ENCODE results near the gene SPARCL1.
"Not testable (repeated sequence)": the region's sequence is repeated elsewhere in the genome, so short reads cannot be mapped to it uniquely, and the experiment has no call there.

The SPARCL1 gene, protein sequence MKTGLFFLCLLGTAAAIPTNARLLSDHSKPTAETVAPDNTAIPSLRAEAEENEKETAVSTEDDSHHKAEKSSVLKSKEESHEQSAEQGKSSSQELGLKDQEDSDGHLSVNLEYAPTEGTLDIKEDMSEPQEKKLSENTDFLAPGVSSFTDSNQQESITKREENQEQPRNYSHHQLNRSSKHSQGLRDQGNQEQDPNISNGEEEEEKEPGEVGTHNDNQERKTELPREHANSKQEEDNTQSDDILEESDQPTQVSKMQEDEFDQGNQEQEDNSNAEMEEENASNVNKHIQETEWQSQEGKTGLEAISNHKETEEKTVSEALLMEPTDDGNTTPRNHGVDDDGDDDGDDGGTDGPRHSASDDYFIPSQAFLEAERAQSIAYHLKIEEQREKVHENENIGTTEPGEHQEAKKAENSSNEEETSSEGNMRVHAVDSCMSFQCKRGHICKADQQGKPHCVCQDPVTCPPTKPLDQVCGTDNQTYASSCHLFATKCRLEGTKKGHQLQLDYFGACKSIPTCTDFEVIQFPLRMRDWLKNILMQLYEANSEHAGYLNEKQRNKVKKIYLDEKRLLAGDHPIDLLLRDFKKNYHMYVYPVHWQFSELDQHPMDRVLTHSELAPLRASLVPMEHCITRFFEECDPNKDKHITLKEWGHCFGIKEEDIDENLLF

GRCh38 chr4:87529187-87529586, at the start of gene SPARCL1:
Gene SPARCL1 (minus strand): TSS chr4:87529376. CDS start chr4:87499574, 29,802 bp downstream.
- H3K4me3 ChIP-seq (ENCODE audit: low read depth, low read length), result no peak within 1 kb of the TSS
- TF ChIP-seq, protein P1, sequence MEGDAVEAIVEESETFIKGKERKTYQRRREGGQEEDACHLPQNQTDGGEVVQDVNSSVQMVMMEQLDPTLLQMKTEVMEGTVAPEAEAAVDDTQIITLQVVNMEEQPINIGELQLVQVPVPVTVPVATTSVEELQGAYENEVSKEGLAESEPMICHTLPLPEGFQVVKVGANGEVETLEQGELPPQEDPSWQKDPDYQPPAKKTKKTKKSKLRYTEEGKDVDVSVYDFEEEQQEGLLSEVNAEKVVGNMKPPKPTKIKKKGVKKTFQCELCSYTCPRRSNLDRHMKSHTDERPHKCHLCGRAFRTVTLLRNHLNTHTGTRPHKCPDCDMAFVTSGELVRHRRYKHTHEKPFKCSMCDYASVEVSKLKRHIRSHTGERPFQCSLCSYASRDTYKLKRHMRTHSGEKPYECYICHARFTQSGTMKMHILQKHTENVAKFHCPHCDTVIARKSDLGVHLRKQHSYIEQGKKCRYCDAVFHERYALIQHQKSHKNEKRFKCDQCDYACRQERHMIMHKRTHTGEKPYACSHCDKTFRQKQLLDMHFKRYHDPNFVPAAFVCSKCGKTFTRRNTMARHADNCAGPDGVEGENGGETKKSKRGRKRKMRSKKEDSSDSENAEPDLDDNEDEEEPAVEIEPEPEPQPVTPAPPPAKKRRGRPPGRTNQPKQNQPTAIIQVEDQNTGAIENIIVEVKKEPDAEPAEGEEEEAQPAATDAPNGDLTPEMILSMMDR (IDR thresholded peaks at IDR 0.05; ENCODE audit: insufficient read depth, low read depth, low read length, missing control alignments), result no peak
- no peak for DNase-seq (ENCODE audit: low read depth)

GRCh38 chr4:87575983-87576382, 46.8 kb upstream of the SPARCL1 start:
- no peak for DNase-seq (ENCODE audit: low read depth)
- TF ChIP-seq, protein P1 (IDR thresholded peaks at IDR 0.05; ENCODE audit: insufficient read depth, low read depth, low read length, missing control alignments), result no peak
- H3K4me3 ChIP-seq (ENCODE audit: low read depth, low read length), result no peak overlapping the region

GRCh38 chr4:87575408-87575807, 46.2 kb upstream of the SPARCL1 start:
- TF ChIP-seq, protein P1 (IDR thresholded peaks at IDR 0.05; ENCODE audit: insufficient read depth, low read depth, low read length, missing control alignments), result no peak
- no peak for DNase-seq (ENCODE audit: low read depth)
- H3K4me3 ChIP-seq (ENCODE audit: low read depth, low read length), result no peak overlapping the region

- DNase-seq (ENCODE audit: low read depth), result no peak
- TF ChIP-seq, protein P1 (IDR thresholded peaks at IDR 0.05; ENCODE audit: insufficient read depth, low read depth, low read length, missing control alignments), result no peak
- H3K4me3 ChIP-seq (ENCODE audit: low read depth, low read length), result no peak overlapping the region
Observed at GRCh38 chr4:87574996-87575395, 45.8 kb upstream of the SPARCL1 start.

DNA sequence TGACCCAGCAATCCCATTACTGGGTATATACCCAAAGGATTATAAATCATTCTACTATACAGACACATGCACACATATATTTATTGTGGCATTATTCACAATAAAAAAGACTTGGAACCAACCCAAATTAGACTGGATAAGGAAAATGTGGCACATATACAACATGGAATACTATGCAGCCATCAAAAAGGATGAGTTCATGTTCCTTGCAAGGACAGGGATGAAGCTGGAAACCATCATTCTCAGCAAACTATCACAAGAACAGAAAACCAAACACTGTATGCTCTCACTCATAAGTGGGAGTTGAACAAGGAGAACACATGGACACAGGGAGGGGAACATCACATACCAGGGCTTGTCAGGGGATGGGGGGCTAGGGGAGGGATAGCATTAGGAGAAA, 45.2 kb upstream of the SPARCL1 start:
- DNase-seq (ENCODE audit: low read depth); H3K4me3 ChIP-seq (ENCODE audit: low read depth, low read length): not testable (repeated sequence)

- no peak overlapping the region for H3K4me3 ChIP-seq (ENCODE audit: low read depth, low read length)
- TF ChIP-seq, protein P1 (IDR thresholded peaks at IDR 0.05; ENCODE audit: insufficient read depth, low read depth, low read length, missing control alignments), result no peak
- no peak for DNase-seq (ENCODE audit: low read depth)
Observed at GRCh38 chr4:87570290-87570805, 41.2 kb upstream of the SPARCL1 start.

DNA sequence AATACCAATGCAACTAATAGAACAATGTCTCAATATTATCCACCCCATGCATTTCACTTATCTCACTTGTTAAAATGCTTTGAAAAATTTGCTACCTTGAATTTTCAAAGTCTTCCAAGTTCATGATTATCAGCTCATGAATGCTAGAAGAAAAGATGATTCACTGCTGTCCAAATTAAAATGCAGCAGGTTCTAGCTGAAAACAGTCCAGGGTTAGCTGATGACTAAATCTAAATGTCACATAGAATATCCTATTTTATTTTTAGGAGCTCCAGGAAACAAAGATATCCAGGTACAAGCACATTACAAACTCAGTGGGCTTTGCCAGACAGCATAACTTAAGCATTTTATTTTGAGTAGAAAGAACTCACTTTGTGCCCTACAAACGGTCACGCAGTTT, 38.0 kb upstream of the SPARCL1 start:
- H3K4me3 ChIP-seq (ENCODE audit: low read depth, low read length), result no peak overlapping the region
- TF ChIP-seq, protein P1 (IDR thresholded peaks at IDR 0.05; ENCODE audit: insufficient read depth, low read depth, low read length, missing control alignments), result no peak
- no peak for DNase-seq (ENCODE audit: low read depth)
